ENCODE data around the gene HEXIM1.

Gene HEXIM1

GRCh38 chr17:45149669-45150664 lies 1.7 kb downstream of the HEXIM1 start:
- peak overlapping the region; percentile 86 for H3K4me3 ChIP-seq (ENCODE audit: low read depth, low read length)
- TF ChIP-seq CTCF (IDR thresholded peaks at IDR 0.05; ENCODE audit: low read depth, low read length) = no peak

- TF ChIP-seq CTCF (IDR thresholded peaks at IDR 0.05; ENCODE audit: low read depth, low read length) = no peak
- H3K4me3 ChIP-seq (ENCODE audit: low read depth, low read length) = peak overlapping the region; percentile 86
These were observed 2.9 kb downstream of the HEXIM1 start for GRCh38 chr17:45150911-45151809.

- TF ChIP-seq CTCF (IDR thresholded peaks at IDR 0.05; ENCODE audit: low read depth, low read length) = no peak
- no peak overlapping the region for H3K4me3 ChIP-seq (ENCODE audit: low read depth, low read length)
These were observed 6.8 kb downstream of the HEXIM1 start for GRCh38 chr17:45155029-45155428.

- no peak overlapping the region for H3K4me3 ChIP-seq (ENCODE audit: low read depth, low read length)
- no peak for TF ChIP-seq CTCF (IDR thresholded peaks at IDR 0.05; ENCODE audit: low read depth, low read length)
These were observed 7.2 kb downstream of the HEXIM1 start for GRCh38 chr17:45155483-45155882.

GRCh38 chr17:45156242-45156641 lies 8.0 kb downstream of the HEXIM1 start:
- no peak for TF ChIP-seq CTCF (IDR thresholded peaks at IDR 0.05; ENCODE audit: low read depth, low read length)

GRCh38 chr17:45160447-45161287 lies 12.4 kb downstream of the HEXIM1 start:
- H3K4me3 ChIP-seq (ENCODE audit: low read depth, low read length) = peak overlapping the region; percentile 78
- no peak for TF ChIP-seq CTCF (IDR thresholded peaks at IDR 0.05; ENCODE audit: low read depth, low read length)

More at GRCh38 chr17:45156242-45156641, 8.0 kb downstream of the HEXIM1 start:
- H3K4me3 ChIP-seq (ENCODE audit: low read depth, low read length) = no peak overlapping the region

Measured in WI38 (cell line).